Right renal pelvis (tissue), 4 donors: ENCODE measurements around the gene SULT2B1. TPM values are rescaled to one million over a fixed set of nuclear protein-coding genes. Genes with fewer than 3 reads are reported as not detected.

Experiments used
- DNase-seq, 4 donors: peaks; one replicate each; pipeline ENCODE4 v3.0.0-alpha.2; 2013; ENCODE audit warnings: low read depth in 4 of 4, low spot score in 3 of 4, missing footprints in 1 of 4
- polyA plus RNA-seq, 4 donors: library from polyadenylated mRNA; unstranded; fragments of 120-200 nt; gene quantifications; one replicate each; pipeline ENCODE4 v1.2.1, GENCODE V29; 2013; ENCODE audit not compliant: insufficient read length in 4 of 4

SULT2B1 gene
- polyA plus RNA-seq, 4 donors, result 0.19 to 0.61 (median 0.38) TPM

- no peak for DNase-seq
Measured at GRCh38 chr19:48632692-48633147, 80.7 kb downstream of the SULT2B1 start.

- DNase-seq, result no peak
Measured at GRCh38 chr19:48633148-48634035, 81.4 kb downstream of the SULT2B1 start.

GRCh38 chr19:48634036-48634342, 82.0 kb downstream of the SULT2B1 start:
- DNase-seq, result no peak

- DNase-seq, result peak; percentile 91 to 95 (median 92)
Measured at GRCh38 chr19:48634424-48635262, 82.7 kb downstream of the SULT2B1 start.

GRCh38 chr19:48635263-48635965, 83.4 kb downstream of the SULT2B1 start:
- no peak for DNase-seq

GRCh38 chr19:48635966-48636858, 84.2 kb downstream of the SULT2B1 start:
- DNase-seq, result no peak

GRCh38 chr19:48636859-48637448, 85.0 kb downstream of the SULT2B1 start, which contains the start of gene DBP:
Gene DBP, minus strand, starts transcription at chr19:48637379. Its CDS starts 385 bp downstream, at chr19:48636994.
- no peak for DNase-seq

GRCh38 chr19:48637449-48637947, 85.5 kb downstream of the SULT2B1 start:
- DNase-seq, result peak; percentile 91 to 99 (median 98)

- DNase-seq, result peak in 3 of 4 donors; percentile 77 to 89 (median 88)
Measured at GRCh38 chr19:48637948-48638830, 86.2 kb downstream of the SULT2B1 start.

GRCh38 chr19:48638831-48639381, 86.9 kb downstream of the SULT2B1 start:
- no peak for DNase-seq

GRCh38 chr19:48639483-48640375, 87.8 kb downstream of the SULT2B1 start:
- no peak for DNase-seq

GRCh38 chr19:48641850-48642249, 89.9 kb downstream of the SULT2B1 start:
- no peak for DNase-seq

GRCh38 chr19:48642862-48643261, 90.9 kb downstream of the SULT2B1 start:
- DNase-seq, result no peak

GRCh38 chr19:48644355-48644754, 92.4 kb downstream of the SULT2B1 start:
- DNase-seq, result no peak

GRCh38 chr19:48644839-48645619, 93.1 kb downstream of the SULT2B1 start:
- no peak for DNase-seq

- DNase-seq, result no peak
Measured at GRCh38 chr19:48645620-48646000, 93.6 kb downstream of the SULT2B1 start.
